Measurements from ENCODE around the gene TBC1D9B. TPM values are rescaled to one million over a fixed set of nuclear protein-coding genes. Genes with fewer than 3 reads are reported as not detected.
A peak's percentile ranks its signal among the peaks of the same experiment; 100 is the strongest.

The TBC1D9B gene
- total and polyA plus RNA-seq, 11 donors, result 29.3 to 68.9 (median 43.1) TPM

GRCh38 chr5:179829732-179830435 lies 77.8 kb downstream of the TBC1D9B start:
- DNase-seq, result no peak
- TF ChIP-seq CTCF (IDR thresholded peaks at IDR 0.05) (no peak), POLR2A (IDR thresholded peaks at IDR 0.05) (no peak)
- H3K4me1 ChIP-seq, result peaks cover 0 to 35% (median 25%) of the 10 kb centered on the region in 12 donors
- H3K27me3 ChIP-seq, result no peaks in the 10 kb centered on the region
- peaks cover 0 to 98% (median 94%) of the 10 kb centered on the region in 9 donors for H3K36me3 ChIP-seq
- H3K9me3 ChIP-seq, result no peaks in the 10 kb centered on the region
- H3K4me3 ChIP-seq, result no peak overlapping the region
- H3K27ac ChIP-seq, result no peak overlapping the region
- no peak for ATAC-seq
- 73 to 82% (median 80%) methylated on average over 7 of the region's 7 CpGs for WGBS, 4 donors
- intact Hi-C loops (cut with DNase I), result loop anchor here in 1 of 10 donors (10.0 kb wide), 1 partner anchor 205 kb away; the partner anchor contains the start of gene HNRNPH1

GRCh38 chr5:179828756-179829421 lies 78.8 kb downstream of the TBC1D9B start:
- H3K27ac ChIP-seq, result peak overlapping the region in 1 of 12 donors; percentile 33
- DNase-seq, result no peak
- intact Hi-C loops (cut with DNase I), result loop anchor here in 1 of 10 donors (10.0 kb wide), 1 partner anchor 204 kb away; the partner anchor contains the start of gene HNRNPH1
- H3K4me3 ChIP-seq, result no peak overlapping the region
- TF ChIP-seq CTCF (IDR thresholded peaks at IDR 0.05), result no peak
- no peak for TF ChIP-seq POLR2A (IDR thresholded peaks at IDR 0.05)
- ATAC-seq, result no peak
- peaks cover 0 to 43% (median 35%) of the 10 kb centered on the region in 12 donors for H3K4me1 ChIP-seq
- no peaks in the 10 kb centered on the region for H3K9me3 ChIP-seq
- H3K36me3 ChIP-seq, result peaks cover 0 to 100% (median 100%) of the 10 kb centered on the region in 9 donors
- H3K27me3 ChIP-seq, result no peaks in the 10 kb centered on the region
- WGBS, 4 donors, result 79 to 92% (median 86%) methylated on average over 3 of the region's 3 CpGs

GRCh38 chr5:179827680-179828079 lies 80.0 kb downstream of the TBC1D9B start:
- Histone ChIP-seq H3K9me3 (no peaks in the 10 kb centered on the region), H3K36me3 (peaks cover 0 to 100% (median 100%) of the 10 kb centered on the region in 9 donors), H3K27ac (peak overlapping the region in 4 of 12 donors; percentile 7 to 62 (median 27)), H3K27me3 (no peaks in the 10 kb centered on the region), H3K4me3 (no peak overlapping the region), H3K4me1 (peaks cover 10 to 56% (median 46%) of the 10 kb centered on the region in 12 donors)
- TF ChIP-seq POLR2A (IDR thresholded peaks at IDR 0.05) (no peak), CTCF (IDR thresholded peaks at IDR 0.05) (no peak)
- WGBS, 4 donors, result 59 to 64% (median 63%) methylated on average over 9 of the region's 9 CpGs
- peak in 3 of 4 donors; percentile 25 to 69 (median 38) for ATAC-seq
- DNase-seq, result peak in 3 of 5 donors; percentile 54 to 66 (median 55)
- intact Hi-C loops (cut with DNase I), result loop anchor here in 1 of 10 donors (10.0 kb wide), 1 partner anchor 203 kb away; the partner anchor contains the start of gene HNRNPH1

GRCh38 chr5:179825655-179826182 lies 82.0 kb downstream of the TBC1D9B start:
- Histone ChIP-seq H3K27me3 (no peaks in the 10 kb centered on the region), H3K9me3 (no peaks in the 10 kb centered on the region), H3K27ac (no peak overlapping the region), H3K36me3 (peaks cover 0 to 89% (median 83%) of the 10 kb centered on the region in 9 donors), H3K4me1 (peaks cover 16 to 65% (median 55%) of the 10 kb centered on the region in 12 donors), H3K4me3 (no peak overlapping the region)
- DNase-seq (no peak), ATAC-seq (no peak)
- intact Hi-C loops (cut with DNase I), result loop anchor here in 1 of 10 donors (10.0 kb wide), 1 partner anchor 201 kb away; the partner anchor contains the start of gene HNRNPH1
- WGBS, 4 donors, result 60 to 72% (median 69%) methylated on average over 13 of the region's 13 CpGs
- no peak for TF ChIP-seq POLR2A (IDR thresholded peaks at IDR 0.05)
- TF ChIP-seq CTCF (IDR thresholded peaks at IDR 0.05), result peak in 1 of 12 donors; percentile 10

All from heart left ventricle (tissue), 16 donors.